Liver (tissue), 9 donors: ENCODE data around the gene ACACB. TPM values are rescaled to one million over a fixed set of nuclear protein-coding genes. Genes with fewer than 3 reads are reported as not detected.

ENCODE experiments used
- DNase-seq: peaks from one replicate; pipeline ENCODE4 v3.0.0-alpha.2; 2017; ENCODE audit warnings: low spot score
- H3K27ac ChIP-seq, 2 donors: one replicate each; pipeline ENCODE4 v1.7.0; 2013; ENCODE audit warnings: inconsistent platforms in 2 of 2, low read length in 2 of 2, control low read depth in 1 of 2, low read depth in 1 of 2, mild to moderate bottlenecking in 1 of 2
- H3K27me3 ChIP-seq, 4 donors: one replicate each; pipeline versions ENCODE4 v1.6.1 to v1.7.0; 2013; ENCODE audit warnings: low read length in 3 of 4, inconsistent platforms in 1 of 4, mild to moderate bottlenecking in 1 of 4, moderate library complexity in 1 of 4; ENCODE audit not compliant: control insufficient read depth in 4 of 4, insufficient read depth in 4 of 4
- H3K36me3 ChIP-seq, 4 donors: one replicate each; pipeline versions ENCODE4 v1.6.1 to v1.7.0; 2013; ENCODE audit warnings: low read length in 3 of 4, mild to moderate bottlenecking in 3 of 4, low read depth in 1 of 4, moderate library complexity in 1 of 4; ENCODE audit not compliant: control insufficient read depth in 4 of 4, insufficient read depth in 3 of 4
- H3K4me1 ChIP-seq, 4 donors: one replicate each; pipeline versions ENCODE4 v1.6.1 to v1.7.0; 2013; ENCODE audit warnings: low read length in 3 of 4, mild to moderate bottlenecking in 3 of 4, moderate library complexity in 1 of 4; ENCODE audit not compliant: control insufficient read depth in 4 of 4, insufficient read depth in 4 of 4
- H3K4me3 ChIP-seq, 3 donors: one replicate each; pipeline versions ENCODE4 v1.6.1 to v1.7.0; 2013; ENCODE audit warnings: low read length in 3 of 3, control low read depth in 1 of 3, low read depth in 1 of 3, mild to moderate bottlenecking in 1 of 3
- H3K9ac ChIP-seq, 2 donors: one replicate each; pipeline ENCODE4 v1.7.0; 2013; ENCODE audit warnings: low read length in 2 of 2, mild to moderate bottlenecking in 2 of 2, moderate library complexity in 2 of 2, control low read depth in 1 of 2, low read depth in 1 of 2
- H3K9me3 ChIP-seq, 4 donors: one replicate each; pipeline versions ENCODE4 v1.6.1 to v1.7.0; 2013; ENCODE audit warnings: low read length in 3 of 4; ENCODE audit not compliant: control insufficient read depth in 4 of 4
- ATF3 ChIP-seq: IDR thresholded peaks from 2 replicates; pipeline ENCODE4 v1.6.1; 2016; ENCODE audit warnings: antibody characterized with exemption
- CTCF ChIP-seq: fragments of 150-350 bp; IDR thresholded peaks from 2 replicates; pipeline ENCODE4 v1.5.1; 2017; ENCODE audit warnings: improper control_type of control experiment, low read depth, low read length; ENCODE audit not compliant: missing input control
- EGR1 ChIP-seq, 2 donors: IDR thresholded peaks; 2 replicates each; pipeline ENCODE4 v1.6.1; 2016 to 2018; ENCODE audit warnings: antibody characterized with exemption in 2 of 2, low read depth in 2 of 2
- FOXA1 ChIP-seq: IDR thresholded peaks from 2 replicates; pipeline ENCODE4 v1.6.1; 2016; ENCODE audit warnings: antibody characterized with exemption
- FOXA2 ChIP-seq: IDR thresholded peaks from 2 replicates; pipeline ENCODE4 v1.6.1; 2016; ENCODE audit warnings: antibody characterized with exemption
- GABPA ChIP-seq, 2 donors: IDR thresholded peaks in 1 of 2; conservative IDR thresholded peaks in 1 of 2; 2 replicates each; pipeline ENCODE4 v1.6.1; 2016; ENCODE audit warnings: antibody characterized with exemption in 2 of 2, mild to moderate bottlenecking in 1 of 2, moderate library complexity in 1 of 2
- HNF4A ChIP-seq, 2 donors: conservative IDR thresholded peaks; 2 replicates each; pipeline ENCODE4 v1.6.1; 2016; ENCODE audit warnings: antibody characterized with exemption in 2 of 2, mild to moderate bottlenecking in 2 of 2
- HNF4G ChIP-seq: IDR thresholded peaks from 2 replicates; pipeline ENCODE4 v1.6.1; 2016; ENCODE audit warnings: antibody characterized with exemption
- JUND ChIP-seq, 2 donors: IDR thresholded peaks; 2 replicates each; pipeline ENCODE4 v1.6.1; 2016; ENCODE audit warnings: antibody characterized with exemption in 2 of 2
- MAX ChIP-seq: IDR thresholded peaks from 2 replicates; pipeline ENCODE4 v1.6.1; 2016; ENCODE audit warnings: antibody characterized with exemption
- NR2F2 ChIP-seq: IDR thresholded peaks from 2 replicates; pipeline ENCODE4 v1.6.1; 2016; ENCODE audit warnings: antibody characterized with exemption
- RAD21 ChIP-seq, 2 donors: IDR thresholded peaks; 2 replicates each; pipeline ENCODE4 v1.6.1; 2016; ENCODE audit warnings: antibody characterized with exemption in 2 of 2, mild to moderate bottlenecking in 2 of 2
- REST ChIP-seq: IDR thresholded peaks from 2 replicates; pipeline ENCODE4 v1.6.1; 2016; ENCODE audit warnings: antibody characterized with exemption, mild to moderate bottlenecking
- RXRA ChIP-seq, 2 donors: IDR thresholded peaks; 2 replicates each; pipeline ENCODE4 v1.6.1; 2017 to 2018; ENCODE audit warnings: antibody characterized with exemption in 2 of 2, mild to moderate bottlenecking in 1 of 2
- SP1 ChIP-seq: IDR thresholded peaks from 2 replicates; pipeline ENCODE4 v1.6.1; 2018; ENCODE audit warnings: antibody characterized with exemption, mild to moderate bottlenecking
- TAF1 ChIP-seq: conservative IDR thresholded peaks from 2 replicates; pipeline ENCODE4 v1.6.1; 2016; ENCODE audit warnings: antibody characterized with exemption, mild to moderate bottlenecking
- YY1 ChIP-seq: IDR thresholded peaks from 2 replicates; pipeline ENCODE4 v1.6.1; 2016; ENCODE audit warnings: antibody characterized with exemption, mild to moderate bottlenecking
- ZBTB33 ChIP-seq: IDR thresholded peaks from 2 replicates; pipeline ENCODE4 v1.6.1; 2016; ENCODE audit warnings: antibody characterized with exemption
- WGBS: extraction: QIAGEN DNeasy Blood & Tissue Kit; methylation state at CpG from one replicate; pipeline ENCODE4 v1.1.7; 2013; 5-methylcytosine and 5-hydroxymethylcytosine counted together
- polyA plus RNA-seq, 2 donors: library from polyadenylated mRNA; stranded (reverse) in 1 of 2; unstranded in 1 of 2; fragments of 200-250 nt in 1 of 2; fragments of >200 nt in 1 of 2; fragmentation: Nextera tagmentation in 1 of 2; extraction: Ambion mirVana in 1 of 2; gene quantifications; one replicate each; pipeline versions ENCODE4 v1.2.1 to v1.2.3, GENCODE V29; 2013 to 2015
- total RNA-seq, 2 donors: library from RNA; depleted of rRNA; stranded (reverse); fragments of >200 nt; gene quantifications; one replicate each; pipeline ENCODE4 v1.2.3, GENCODE V29; 2014
- donor health status: healthy.
- donor health status: healthy.
- donor health status: healthy.
- donor health status: healthy.
- donor health status: healthy.

Gene ACACB
- total and polyA plus RNA-seq, 4 donors: 12.9 to 288 (median 52.1) TPM

GRCh38 chr12:109295764-109296425 is 179.5 kb downstream of the ACACB start:
- TF ChIP-seq ZBTB33: no peak
- TF ChIP-seq YY1: no peak
- no peak for TF ChIP-seq RAD21 (IDR thresholded peaks at IDR 0.05)
- TF ChIP-seq EGR1 (IDR thresholded peaks at IDR 0.05; ENCODE audit: low read depth in 2 of 2): no peak
- no peak for TF ChIP-seq SP1
- TF ChIP-seq NR2F2: no peak
- TF ChIP-seq FOXA1: no peak
- no peak for TF ChIP-seq JUND (IDR thresholded peaks at IDR 0.05)
- TF ChIP-seq ATF3: no peak
- TF ChIP-seq MAX: no peak
- TF ChIP-seq HNF4A (conservative IDR thresholded peaks at IDR 0.05): no peak
- TF ChIP-seq CTCF: no peak
- TF ChIP-seq TAF1: no peak
- no peak for TF ChIP-seq FOXA2
- no peak for TF ChIP-seq GABPA (IDR thresholded peaks at IDR 0.05 in 1 of 2, conservative IDR thresholded peaks at IDR 0.05 in 1 of 2)
- TF ChIP-seq HNF4G: no peak
- no peak for TF ChIP-seq RXRA (IDR thresholded peaks at IDR 0.05)
- no peak overlapping the region for H3K4me3 ChIP-seq
- no peaks in the 10 kb centered on the region for H3K36me3 ChIP-seq
- no peak for DNase-seq
- no peak overlapping the region for H3K9ac ChIP-seq
- no peak overlapping the region for H3K27ac ChIP-seq
- peaks cover 0 to 3% (median 0%) of the 10 kb centered on the region in 4 donors for H3K4me1 ChIP-seq
- no peaks in the 10 kb centered on the region for H3K9me3 ChIP-seq
- no peaks in the 10 kb centered on the region for H3K27me3 ChIP-seq
- WGBS: 88% methylated on average over 13 of the region's 13 CpGs

- DNase-seq: no peak
- WGBS: 74% methylated on average over 3 of the region's 3 CpGs
- H3K4me3 ChIP-seq: no peak overlapping the region
Observed at GRCh38 chr12:109296431-109296830, 180.0 kb downstream of the ACACB start.

More at GRCh38 chr12:109296431-109296830, 180.0 kb downstream of the ACACB start:
- Histone ChIP-seq H3K27me3 (no peaks in the 10 kb centered on the region), H3K9me3 (no peaks in the 10 kb centered on the region), H3K9ac (no peak overlapping the region), H3K36me3 (no peaks in the 10 kb centered on the region), H3K4me1 (peaks cover 0 to 3% (median 0%) of the 10 kb centered on the region in 4 donors), H3K27ac (no peak overlapping the region)
- TF ChIP-seq RXRA (IDR thresholded peaks at IDR 0.05): no peak
- no peak for TF ChIP-seq SP1
- TF ChIP-seq GABPA (IDR thresholded peaks at IDR 0.05 in 1 of 2, conservative IDR thresholded peaks at IDR 0.05 in 1 of 2): no peak
- TF ChIP-seq FOXA1: no peak
- no peak for TF ChIP-seq ZBTB33
- no peak for TF ChIP-seq JUND (IDR thresholded peaks at IDR 0.05)
- no peak for TF ChIP-seq RAD21 (IDR thresholded peaks at IDR 0.05)
- TF ChIP-seq NR2F2: no peak
- no peak for TF ChIP-seq EGR1 (IDR thresholded peaks at IDR 0.05; ENCODE audit: low read depth in 2 of 2)
- TF ChIP-seq FOXA2: no peak
- TF ChIP-seq REST: no peak
- no peak for TF ChIP-seq HNF4G
- TF ChIP-seq HNF4A (conservative IDR thresholded peaks at IDR 0.05): no peak
- TF ChIP-seq MAX: no peak
